CD4-positive, alpha-beta T cell treated with Interleukin-6 for 4 hours (primary cell): ENCODE data around the gene ZNF275.
"Not testable (repeated sequence)": the region's sequence is repeated elsewhere in the genome, so short reads cannot be mapped to it uniquely, and the experiment has no call there.

ENCODE experiments used
- DNase-seq: peaks from one replicate; pipeline ENCODE4 v3.0.0-alpha.2; 2020; ENCODE audit warnings: mixed read lengths

Gene ZNF275

GRCh38 chrX:153333821-153334653 is at the start of gene ZNF275:
ZNF275 (plus strand) TSS chrX:153334153; CDS start chrX:153336680, 2,527 bp downstream.
- DNase-seq, result peak; percentile 88

GRCh38 chrX:153285678-153286077 is 48.3 kb upstream of the ZNF275 start:
- not testable (repeated sequence) for DNase-seq

GRCh38 chrX:153288807-153289206 is 45.1 kb upstream of the ZNF275 start:
- DNase-seq, result not testable (repeated sequence)

- not testable (repeated sequence) for DNase-seq
Observed at GRCh38 chrX:153293485-153294071, 40.4 kb upstream of the ZNF275 start.

GRCh38 chrX:153297376-153297775 is 36.6 kb upstream of the ZNF275 start:
- no peak for DNase-seq

- DNase-seq, result no peak
Observed at GRCh38 chrX:153299855-153300254, 34.1 kb upstream of the ZNF275 start.

GRCh38 chrX:153301746-153302145 is 32.2 kb upstream of the ZNF275 start:
- no peak for DNase-seq

GRCh38 chrX:153302796-153303195 is 31.2 kb upstream of the ZNF275 start:
- DNase-seq, result no peak

GRCh38 chrX:153303276-153304262 is 30.4 kb upstream of the ZNF275 start:
- DNase-seq, result no peak

GRCh38 chrX:153304988-153305736 is 28.8 kb upstream of the ZNF275 start:
- no peak for DNase-seq

GRCh38 chrX:153305972-153306371 is 28.0 kb upstream of the ZNF275 start:
- no peak for DNase-seq

- DNase-seq, result no peak
Observed at GRCh38 chrX:153306527-153307115, 27.3 kb upstream of the ZNF275 start.

- no peak for DNase-seq
Observed at GRCh38 chrX:153307276-153308178, 26.4 kb upstream of the ZNF275 start.

GRCh38 chrX:153310901-153311300 is 23.1 kb upstream of the ZNF275 start:
- DNase-seq, result no peak

- DNase-seq, result no peak
Observed at GRCh38 chrX:153312041-153312440, 21.9 kb upstream of the ZNF275 start.

- no peak for DNase-seq
Observed at GRCh38 chrX:153312842-153313241, 21.1 kb upstream of the ZNF275 start.

- DNase-seq, result no peak
Observed at GRCh38 chrX:153317306-153317705, 16.6 kb upstream of the ZNF275 start.

GRCh38 chrX:153317996-153318722 is 15.8 kb upstream of the ZNF275 start:
- DNase-seq, result no peak

GRCh38 chrX:153318811-153319210 is 15.1 kb upstream of the ZNF275 start:
- DNase-seq, result no peak
